ENCODE data around the gene OPA3.
"Not testable (repeated sequence)": the region's sequence is repeated elsewhere in the genome, so short reads cannot be mapped to it uniquely, and the experiment has no call there.

The OPA3 gene

DNA sequence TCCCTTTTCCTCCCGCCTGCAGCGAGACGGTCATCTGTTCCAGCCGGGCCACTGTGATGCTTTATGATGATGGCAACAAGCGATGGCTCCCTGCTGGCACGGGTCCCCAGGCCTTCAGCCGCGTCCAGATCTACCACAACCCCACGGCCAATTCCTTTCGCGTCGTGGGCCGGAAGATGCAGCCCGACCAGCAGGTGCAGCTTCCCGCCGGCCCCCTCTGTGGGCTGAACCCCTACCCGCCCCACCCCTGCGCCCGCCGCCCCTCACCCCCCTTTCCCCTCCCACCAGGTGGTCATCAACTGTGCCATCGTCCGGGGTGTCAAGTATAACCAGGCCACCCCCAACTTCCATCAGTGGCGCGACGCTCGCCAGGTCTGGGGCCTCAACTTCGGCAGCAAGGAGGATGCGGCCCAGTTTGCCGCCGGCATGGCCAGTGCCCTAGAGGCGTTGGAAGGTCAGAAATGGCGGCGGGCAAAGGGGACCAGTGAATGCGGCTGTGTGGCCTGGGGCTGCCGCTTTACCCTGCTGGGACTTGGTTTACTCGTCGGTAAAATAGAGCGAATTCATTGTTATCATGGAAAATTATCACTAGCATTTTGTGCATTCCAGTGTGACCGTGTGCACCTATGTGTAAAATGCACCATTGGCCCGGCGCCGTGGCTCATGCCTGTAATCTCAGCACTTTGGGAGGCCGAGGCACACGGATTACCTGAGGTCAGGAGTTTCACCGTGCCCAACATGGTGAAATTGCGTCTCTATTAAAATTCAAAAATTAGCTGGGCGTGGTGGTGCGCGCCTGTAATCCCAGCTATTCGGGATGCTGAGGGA lies 66.7 kb downstream of the OPA3 start:
- no peak for DNase-seq

DNA sequence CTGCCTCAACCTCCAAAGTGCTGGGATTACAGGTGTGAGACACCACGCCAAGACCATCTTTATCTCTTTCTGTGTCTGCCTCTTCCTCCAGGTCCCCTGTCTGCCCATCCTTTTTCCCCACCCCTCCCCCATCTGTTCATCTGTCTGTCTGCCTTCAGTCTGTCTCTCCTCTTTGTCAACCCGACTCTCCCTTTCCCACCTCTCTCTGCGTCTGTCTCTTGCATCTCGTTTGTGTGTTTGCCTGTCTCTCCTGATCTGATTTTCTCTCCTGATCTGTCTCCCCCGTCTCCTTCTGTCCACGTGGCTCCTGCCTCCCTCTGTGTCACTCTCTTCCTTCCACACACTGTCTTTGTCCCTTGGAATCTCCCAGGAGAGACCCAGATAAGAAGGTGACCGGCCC lies 67.4 kb downstream of the OPA3 start:
- no peak for DNase-seq

DNA sequence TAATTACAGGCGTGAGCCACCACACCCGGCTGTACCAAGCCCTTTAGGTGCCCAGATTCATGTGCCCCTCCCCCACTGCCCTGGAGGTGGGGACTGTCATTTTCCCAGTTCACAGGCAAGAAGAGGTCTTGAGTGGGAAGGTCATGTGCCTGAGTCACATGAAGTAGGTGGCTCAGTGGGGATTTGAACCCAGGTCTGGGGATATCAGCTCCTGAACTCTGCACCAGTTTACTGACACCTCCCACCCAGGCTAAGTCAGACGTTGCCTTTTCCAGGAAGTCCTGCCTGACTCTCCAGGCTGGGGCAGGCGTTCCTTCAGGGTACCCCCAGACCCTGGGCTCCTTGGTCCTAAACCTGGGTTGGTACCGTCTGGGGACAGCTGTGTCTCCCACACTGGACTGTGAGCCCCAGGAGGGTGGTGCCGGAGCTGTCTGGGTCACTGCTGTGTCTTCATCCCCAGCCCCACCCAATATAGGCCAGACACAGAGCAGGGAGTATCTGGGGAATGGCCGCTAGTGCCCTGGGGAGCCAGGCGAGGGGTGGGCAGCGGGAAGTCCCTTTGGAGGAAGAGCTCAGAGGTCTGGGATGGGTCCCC lies 68.7 kb downstream of the OPA3 start:
- DNase-seq, result peak; percentile 25 to 47

DNA sequence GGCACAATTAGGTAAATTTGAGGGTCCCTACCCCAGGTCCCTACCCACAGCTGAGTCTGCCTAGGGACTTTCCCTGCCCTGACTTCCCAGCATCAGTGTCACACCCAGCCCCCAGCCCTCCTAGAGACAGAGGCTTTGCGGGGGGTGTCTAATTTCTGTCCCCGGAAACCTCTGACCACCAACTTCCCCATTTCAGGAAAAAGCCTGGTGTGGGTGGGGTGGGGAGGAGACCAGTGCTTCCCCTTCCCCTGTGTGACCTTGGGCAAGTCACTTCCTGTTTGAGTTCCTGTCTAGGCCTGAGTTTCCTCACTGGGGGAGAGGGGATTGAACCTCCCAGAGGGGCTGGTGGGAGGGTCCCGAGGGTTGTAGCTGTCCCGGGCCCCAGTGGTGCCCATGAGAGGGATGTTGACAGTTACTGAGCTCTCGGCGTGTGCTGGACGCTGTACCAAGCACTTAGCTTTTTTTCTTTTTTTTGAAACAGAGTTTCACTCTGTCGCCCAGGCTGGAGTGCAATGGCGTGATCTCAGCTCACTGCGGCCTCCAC lies 69.4 kb downstream of the OPA3 start:
- DNase-seq, result peak; percentile 24 to 44

DNA sequence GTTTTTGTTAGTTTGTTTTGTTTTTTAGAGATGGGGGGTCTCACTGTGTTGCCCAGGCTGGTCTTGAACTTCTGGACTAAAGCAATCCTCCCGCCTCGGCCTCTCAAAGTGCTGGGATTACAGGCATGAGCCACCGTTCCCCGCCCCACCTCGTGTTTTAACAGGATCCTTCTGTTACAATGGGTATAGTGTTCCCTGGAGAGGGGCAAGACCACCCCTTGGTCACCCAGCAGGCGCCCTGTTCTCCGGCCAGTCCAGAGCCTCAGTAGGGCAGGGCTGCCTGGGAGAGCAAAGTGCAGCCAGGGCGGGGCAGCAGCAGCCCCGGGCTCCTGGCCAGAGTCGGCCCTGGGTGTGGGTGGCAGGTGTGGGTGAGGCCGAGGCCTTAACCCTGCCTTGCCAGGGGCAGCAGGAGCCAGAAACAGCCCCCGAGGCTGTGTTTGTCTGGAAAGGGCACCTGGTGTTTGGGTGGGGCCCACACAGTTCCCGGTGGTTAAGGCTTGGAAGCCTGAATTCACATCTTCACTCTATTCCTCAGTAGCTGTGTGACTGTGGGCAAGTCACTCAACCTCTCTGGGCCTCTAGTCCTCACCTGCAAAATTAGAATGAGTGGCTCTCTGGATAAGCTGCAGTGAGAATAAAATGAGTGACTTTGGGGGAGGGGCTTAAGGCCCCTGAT lies 70.1 kb downstream of the OPA3 start:
- DNase-seq, result no peak

DNA sequence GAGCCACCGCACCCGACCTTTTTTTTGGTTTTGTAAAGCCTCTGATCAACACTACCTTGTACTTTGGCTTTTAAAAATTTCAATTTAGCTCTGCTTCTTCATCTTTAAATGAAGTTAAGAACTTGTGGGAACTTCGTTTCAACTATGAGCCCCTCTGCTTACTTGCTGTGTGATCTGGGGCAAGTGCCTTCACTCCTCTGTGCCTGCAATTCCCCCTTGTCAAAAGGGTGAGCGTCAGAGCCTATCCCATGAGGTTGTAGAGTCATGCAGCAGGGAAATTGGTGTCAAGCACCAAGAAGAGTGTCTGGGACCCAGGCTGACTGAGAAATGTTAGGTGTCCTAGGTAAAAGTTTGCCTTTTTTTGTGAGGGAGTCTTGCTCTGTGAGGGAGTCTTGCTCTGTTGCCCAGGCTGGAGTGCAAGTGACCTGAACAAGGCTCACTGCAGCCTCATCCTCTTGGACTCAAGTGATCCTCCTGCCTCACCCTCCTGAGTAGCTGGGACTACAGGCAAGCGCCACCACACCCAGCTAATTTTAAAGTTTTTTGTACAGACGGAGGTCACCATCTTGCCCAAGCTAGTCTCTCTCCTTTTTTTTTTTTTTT lies 71.6 kb downstream of the OPA3 start:
- DNase-seq, result no peak

DNA sequence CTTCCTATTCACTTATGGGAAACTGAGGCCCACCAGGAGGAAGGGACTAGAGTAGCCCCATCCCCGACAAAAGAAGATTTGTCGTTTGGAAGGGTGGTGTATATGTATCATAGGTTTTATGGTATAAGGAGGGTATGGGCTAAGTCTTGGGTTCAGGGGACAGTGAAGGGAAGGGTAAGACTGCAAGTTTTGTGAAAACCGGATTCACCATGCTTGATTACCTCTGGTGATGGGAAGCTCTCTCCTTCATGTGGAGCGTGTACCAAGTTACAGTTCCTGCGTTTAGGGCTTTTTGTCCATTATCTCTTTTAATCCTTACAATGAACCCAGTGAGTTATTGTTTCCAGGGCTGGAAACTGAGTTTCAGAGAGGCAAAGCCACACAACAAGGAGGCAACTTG lies 73.5 kb downstream of the OPA3 start:
- no peak for DNase-seq

DNA sequence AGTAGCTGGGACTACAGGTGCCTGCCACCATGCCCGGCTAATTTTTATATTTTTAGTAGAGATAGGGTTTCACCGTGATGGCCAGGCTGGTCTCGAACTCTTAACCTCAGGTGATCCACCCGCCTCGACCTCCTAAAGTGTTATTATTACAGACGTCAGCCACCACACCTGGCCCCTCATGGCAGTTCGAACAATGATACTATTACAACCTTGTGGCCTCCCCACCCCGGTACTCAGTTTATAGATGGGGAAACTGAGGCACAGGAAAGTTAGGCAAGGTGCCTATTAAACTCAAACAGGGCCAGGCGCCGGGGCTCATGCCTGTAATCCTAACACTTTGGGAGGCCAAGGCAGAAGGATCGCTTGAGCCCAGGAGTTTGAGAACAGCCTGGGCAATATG lies 74.2 kb downstream of the OPA3 start:
- not testable (repeated sequence) for DNase-seq

DNA sequence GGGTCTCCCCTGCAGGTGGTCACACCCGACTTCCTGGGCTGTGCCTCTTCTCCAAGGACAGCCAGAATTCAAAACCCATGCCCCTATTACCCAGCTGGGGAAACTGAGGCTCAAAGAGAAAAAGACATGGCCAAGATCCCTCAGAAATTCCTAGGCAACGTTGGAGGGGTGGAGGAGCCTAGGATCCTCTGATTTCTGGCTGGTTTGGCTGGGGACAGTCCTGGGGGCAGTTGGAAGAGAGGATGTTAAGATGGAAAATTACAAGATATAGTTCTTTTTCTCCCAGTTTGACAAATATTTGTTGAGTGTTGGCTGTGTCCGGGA lies 74.9 kb downstream of the OPA3 start:
- no peak for DNase-seq

DNA sequence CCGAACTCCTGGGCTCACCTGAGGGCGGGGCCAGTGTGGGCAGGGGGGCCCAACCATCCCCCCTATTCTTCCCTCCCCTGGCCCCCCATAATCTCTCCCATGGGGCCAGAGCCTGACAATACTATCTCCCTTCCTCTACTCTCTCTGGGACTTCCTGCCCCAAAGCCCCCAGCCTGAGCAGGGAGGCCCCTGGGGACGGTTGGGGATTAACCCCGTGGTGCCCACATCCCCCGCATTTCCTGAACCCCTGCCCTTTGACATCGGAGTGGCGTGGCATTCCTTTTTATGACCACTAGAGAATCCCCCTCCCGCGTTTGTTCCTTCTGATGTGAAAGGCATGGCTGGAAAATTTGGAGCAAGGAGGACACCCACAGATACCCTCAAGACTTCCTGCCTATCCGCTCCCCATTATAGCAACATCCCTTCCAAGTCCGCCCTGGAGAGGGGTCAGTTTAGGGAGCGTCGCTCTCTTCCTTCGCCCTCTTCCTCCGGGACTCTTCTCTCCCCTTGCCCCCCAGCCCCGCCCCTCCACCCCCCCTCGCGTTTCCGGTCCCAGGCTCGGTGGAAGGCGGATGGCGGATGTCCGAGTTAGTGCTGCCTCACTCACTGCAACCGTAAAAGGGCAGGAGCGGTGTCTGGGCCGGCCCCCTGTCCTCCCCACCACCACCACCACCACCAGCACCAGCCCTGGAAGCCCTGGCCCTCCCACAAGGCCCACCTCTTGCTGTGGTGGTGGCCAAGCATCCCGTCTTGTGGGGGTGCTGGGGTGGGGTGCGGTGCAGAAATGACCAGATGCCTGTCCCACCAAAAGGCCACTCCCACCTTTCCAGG lies 75.5 kb downstream of the OPA3 start:
- no peak for DNase-seq

DNA sequence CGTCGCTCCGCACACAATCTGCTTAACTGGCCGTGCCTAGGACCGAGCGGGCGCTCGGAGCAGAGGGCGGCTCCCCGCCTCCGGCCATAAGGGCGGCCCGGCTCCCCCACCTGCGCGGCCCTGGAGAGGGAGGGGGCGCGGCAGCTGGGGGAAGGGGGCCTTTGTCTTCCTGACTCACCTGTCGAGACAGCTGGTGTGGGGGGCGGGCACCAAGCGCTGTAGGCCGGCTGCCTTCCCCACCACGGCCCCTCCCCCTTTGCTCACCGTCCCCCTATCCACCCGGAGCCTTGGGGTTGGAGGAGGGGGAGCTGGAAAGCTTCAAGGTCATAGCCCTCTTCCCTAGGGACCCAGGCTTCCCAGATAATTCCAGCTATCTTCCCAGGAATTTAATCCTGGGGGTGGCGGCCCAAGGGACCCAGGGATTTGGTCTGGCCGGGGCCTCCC lies 76.2 kb downstream of the OPA3 start:
- peak; percentile 53 to 62 for DNase-seq

DNA sequence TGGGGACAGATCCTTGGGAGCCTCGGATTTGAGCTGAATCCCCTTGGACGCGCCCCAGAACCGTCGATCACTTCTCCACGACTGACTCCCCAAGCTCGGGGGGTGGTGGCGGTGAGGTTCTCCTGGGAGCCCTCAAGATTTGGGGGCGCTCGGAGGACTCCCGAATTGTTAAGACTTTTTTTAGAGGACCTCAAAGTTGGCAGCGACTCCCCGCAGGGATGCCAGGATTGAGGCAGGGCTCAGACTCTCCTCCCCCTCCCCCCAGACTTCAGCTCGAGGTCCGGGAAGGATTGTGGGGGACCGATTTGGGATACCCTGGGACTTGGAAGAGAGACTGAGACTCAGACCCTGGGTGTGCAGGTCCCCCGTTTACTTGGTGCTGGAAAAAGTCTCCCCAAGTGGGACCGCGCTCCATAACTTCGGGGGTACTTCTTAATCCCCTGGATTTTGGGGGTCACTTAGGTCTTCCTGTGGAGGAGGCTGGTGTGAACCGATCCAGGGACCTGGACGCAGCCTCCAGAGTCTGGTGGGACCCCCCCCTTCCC lies 76.7 kb downstream of the OPA3 start:
- no peak for DNase-seq

DNA sequence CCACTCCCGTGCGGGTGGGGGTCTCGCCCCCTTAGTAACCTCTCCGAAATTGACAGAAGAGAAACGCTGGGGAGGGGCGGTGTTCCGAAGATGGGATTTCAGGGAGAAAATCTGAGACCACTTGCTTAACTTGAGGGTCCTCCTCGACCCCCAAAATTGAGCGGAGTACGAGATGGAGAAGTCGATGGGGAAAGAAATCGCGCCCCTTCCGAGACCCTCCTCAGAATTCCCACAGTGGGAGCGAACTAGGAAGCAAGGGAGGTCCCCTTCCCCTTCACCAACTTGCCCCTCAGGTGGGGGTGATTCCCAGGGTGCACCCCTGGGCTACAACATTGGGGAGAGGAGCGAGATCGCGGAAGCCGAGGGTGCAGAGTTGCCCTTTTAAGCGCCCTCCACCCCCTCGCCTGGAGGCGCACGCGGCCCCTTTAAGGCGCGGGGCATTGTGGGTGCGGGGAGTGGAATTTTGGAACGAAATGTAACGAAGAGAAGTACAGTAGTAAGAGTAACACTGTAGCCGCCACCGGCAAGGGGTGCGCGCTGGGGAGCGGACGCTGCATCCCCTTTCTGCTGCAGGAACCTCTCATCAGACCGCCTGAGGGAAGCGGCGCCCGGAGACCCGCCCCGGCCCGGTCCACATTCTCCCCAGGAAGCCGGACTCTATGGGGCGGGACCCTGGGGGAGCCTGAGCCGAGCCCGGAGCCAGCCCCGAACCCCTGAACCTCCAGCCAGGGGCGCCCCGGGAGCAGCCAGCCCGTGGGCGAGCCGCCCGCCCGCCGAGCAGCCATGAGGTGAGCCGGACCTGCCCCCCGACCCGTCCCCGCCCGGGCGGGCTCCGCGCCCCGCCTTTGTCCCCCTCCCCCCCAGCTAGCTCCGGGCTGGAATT lies 77.4 kb downstream of the OPA3 start, which contains the start of gene VASP:
TSS of gene VASP (plus strand) at position 491 of the 883 bp plus-strand sequence. CDS start at position 784, 293 bp downstream.
- DNase-seq, result peak; percentile 87 to 90

DNA sequence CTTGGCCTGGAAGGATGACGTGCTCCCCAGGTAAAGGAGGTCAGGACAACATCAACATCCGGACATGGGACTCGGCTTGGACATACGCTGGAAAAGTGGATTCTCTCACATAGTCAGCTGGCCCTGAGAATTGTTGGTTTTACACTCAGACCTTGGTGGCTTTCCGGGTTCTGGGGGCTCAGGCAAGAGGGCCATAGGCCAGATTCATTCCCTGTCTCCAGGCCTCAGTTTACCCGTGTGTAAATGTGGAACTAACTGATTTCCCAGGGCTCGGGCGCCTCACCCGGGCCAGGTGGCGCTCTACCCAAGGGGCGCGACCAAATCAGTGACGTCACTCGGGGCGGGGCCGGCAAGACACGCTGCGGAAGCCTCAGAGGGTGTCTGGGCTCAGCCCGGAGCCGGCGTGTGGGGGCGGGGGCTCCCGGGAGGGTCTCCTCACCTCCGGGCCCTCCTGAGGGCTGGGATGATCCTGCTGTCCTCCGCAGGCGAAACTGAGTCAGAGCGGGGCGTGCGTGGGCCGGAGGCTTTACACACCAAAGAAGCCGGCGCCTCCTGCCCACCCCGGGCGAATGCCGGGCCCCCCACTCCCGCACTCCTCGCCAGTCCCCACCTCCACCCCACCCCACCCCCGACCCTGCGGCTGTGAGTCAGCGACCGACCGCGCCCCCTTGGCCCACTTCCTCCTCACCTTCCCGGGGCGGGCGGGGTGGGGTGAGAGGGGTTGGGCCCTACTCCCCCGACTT lies 78.2 kb downstream of the OPA3 start:
- peak; percentile 99 to 100 for DNase-seq

DNA sequence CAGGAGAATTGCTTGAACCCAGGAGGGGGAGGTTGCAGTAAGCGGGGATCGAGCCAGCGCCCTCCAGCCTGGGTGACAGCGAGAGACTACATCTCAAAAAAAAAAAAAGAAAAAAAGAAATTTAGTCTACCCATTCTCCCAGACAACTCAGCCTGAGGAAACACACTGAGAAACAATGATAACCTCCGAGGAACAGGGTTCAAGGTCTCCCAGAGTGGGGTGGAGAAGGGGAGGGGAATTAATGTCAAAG lies 78.7 kb downstream of the OPA3 start:
- no peak for DNase-seq

DNA sequence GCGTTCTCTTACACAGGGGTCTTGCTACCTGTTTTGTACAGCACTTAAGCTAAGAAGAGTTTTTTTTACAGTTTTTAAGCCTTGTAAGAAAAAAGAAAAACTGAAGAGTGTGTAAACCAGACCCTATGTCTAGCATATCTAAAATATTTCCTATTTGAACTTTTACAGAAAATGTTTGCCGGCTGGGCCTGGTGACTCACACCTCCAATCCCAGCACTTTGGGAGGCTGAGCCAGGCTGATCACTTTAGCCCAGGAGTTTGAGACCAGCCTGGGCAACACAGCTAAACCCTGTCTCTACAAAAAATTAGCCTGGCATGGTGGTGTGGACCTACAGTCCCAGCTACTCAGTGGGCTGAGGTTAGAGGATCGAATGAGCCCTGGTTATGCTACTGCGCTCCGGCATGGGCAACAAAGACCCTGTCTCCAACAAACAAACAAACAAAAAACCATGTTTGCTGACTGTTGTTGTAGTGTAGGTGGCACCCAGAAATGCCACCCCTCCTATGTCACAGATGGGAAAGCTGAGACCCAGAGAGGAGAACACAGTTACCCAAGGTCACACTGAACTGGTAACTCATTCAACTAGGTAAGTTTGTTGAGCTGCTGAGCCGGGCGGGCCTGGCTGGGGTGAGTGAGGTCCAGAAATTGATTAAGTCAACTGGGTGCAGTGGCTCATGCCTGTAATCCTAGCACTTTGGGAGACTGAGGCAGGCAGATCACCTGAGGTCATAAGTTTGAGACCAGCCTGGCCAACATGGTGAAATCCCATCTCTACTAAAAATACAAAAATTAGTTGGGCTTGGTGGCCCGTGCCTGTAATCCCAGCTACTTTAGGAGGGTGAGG lies 79.2 kb downstream of the OPA3 start:
- DNase-seq, result no peak

DNA sequence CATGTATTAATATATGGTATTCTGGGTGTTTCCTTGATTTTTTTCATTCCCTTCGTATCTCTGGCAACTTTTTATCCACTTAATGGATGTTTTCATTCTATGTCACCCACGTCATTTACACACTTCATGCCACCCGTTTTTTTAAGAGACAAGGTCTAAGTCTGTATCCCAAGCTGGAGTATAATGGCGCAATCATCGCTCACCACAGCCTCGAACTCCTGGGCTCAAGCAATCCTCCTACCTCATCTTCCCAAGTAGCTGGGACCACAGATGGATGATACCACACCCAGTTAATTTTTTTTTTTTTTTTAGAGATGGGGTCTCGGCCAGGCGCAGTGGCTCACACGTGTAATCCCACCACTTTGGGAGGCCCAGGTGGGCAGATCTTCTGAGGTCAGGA lies 80.7 kb downstream of the OPA3 start:
- no peak for DNase-seq

DNA sequence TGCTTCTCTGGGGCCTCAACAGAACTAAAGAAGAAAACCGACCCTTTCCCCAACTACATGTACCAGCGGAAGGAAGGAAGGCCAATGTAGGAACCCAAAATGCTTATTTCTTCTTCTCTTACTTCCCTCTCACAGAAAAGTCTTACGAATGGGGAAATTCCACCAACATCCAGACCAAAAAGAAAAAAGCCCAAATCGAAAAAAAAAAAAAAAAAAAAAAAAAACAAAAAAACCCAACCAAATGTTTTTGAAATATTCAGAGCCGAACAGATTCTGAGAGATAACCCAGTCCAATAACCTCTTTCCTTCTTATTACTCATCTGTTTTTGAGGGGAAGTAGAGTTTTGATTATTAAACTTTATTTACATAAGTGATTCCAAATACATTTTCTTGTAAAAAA lies 82.5 kb downstream of the OPA3 start:
- no peak for DNase-seq

DNA sequence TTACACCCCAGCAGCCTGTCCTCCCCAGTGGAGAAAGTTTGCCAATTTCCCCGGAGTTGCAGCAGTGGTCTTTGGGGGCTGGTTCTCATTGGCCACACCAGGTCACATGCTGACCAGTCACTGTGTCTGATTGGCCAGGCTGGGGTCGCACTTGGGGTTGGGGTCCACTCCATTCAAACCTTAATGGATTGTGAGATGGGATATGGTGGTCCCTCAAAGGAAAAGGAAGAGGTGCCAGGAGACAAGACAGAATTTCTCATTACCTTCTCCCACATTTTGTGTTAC lies 82.9 kb downstream of the OPA3 start:
- no peak for DNase-seq

All from activated CD4-positive, alpha-beta T cell treated with anti-CD3 and anti-CD28 coated beads for 4 hours (primary cell).